ENCODE data around the gene PEX26. TPM values are rescaled to one million over a fixed set of nuclear protein-coding genes. Genes with fewer than 3 reads are reported as not detected.
A peak's percentile ranks its signal among the peaks of the same experiment; 100 is the strongest.

The PEX26 gene
- total and polyA plus RNA-seq, 2 donors (not counting 1 experiment from before 2014, with no cell fraction given), result 10.9 to 33.4 TPM

GRCh38 chr22:18059473-18059872 lies 18.3 kb upstream of the PEX26 start:
- ChIA-PET POLR2A (no interaction called here), CTCF (no interaction called here)
- H3K4me3 Mint-ChIP-seq, result no peak overlapping the region
- H3K4me1 Mint-ChIP-seq, result peaks cover 46% of the 10 kb centered on the region
- Histone ChIP-seq H3K4me1 (ENCODE audit: control insufficient read depth in 2 of 2, insufficient read depth in 2 of 2, low read length in 2 of 2) (peaks cover 30 to 46% of the 10 kb centered on the region in 2 donors), H3K4me3 (ENCODE audit: control extremely low read depth in 1 of 5, extremely low read depth in 1 of 5, insufficient read depth in 1 of 5, low read depth in 2 of 5, low read length in 4 of 5) (no peak overlapping the region), H3K9ac (ENCODE audit: low read length) (no peak overlapping the region), H3K79me2 (ENCODE audit: control insufficient read depth, insufficient read depth, low read length) (peaks cover 3% of the 10 kb centered on the region), H3K27ac (ENCODE audit: low read length in 2 of 2) (no peak overlapping the region), H4K20me1 (ENCODE audit: control insufficient read depth, insufficient read depth, low read length, poor library complexity, severe bottlenecking) (no peaks in the 10 kb centered on the region), H3K9me3 (ENCODE audit: control extremely low read depth in 1 of 3, control insufficient read depth in 2 of 3, insufficient read depth in 1 of 3, low read length in 2 of 3) (no peaks in the 10 kb centered on the region), H2AFZ (ENCODE audit: insufficient read depth, low read depth, low read length, poor library complexity, severe bottlenecking) (no peak overlapping the region), H3K36me3 (replicated peaks in 1 of 2; ENCODE audit: control extremely low read depth in 1 of 2, control insufficient read depth in 1 of 2, extremely low read depth in 1 of 2, insufficient read depth in 2 of 2, low read length in 1 of 2) (no peaks in the 10 kb centered on the region), H3K27me3 (replicated peaks in 1 of 4; ENCODE audit: control extremely low read depth in 1 of 4, control insufficient read depth in 3 of 4, insufficient read depth in 4 of 4, low read length in 3 of 4) (no peaks in the 10 kb centered on the region), H3K4me2 (replicated peaks; ENCODE audit: low read depth, low read length, poor library complexity, severe bottlenecking) (no peak overlapping the region)
- 100% methylated on average over 1 of the region's 3 CpGs for WGBS (ENCODE audit: insufficient coverage)
- no peak for ATAC-seq (ENCODE audit: low read depth)
- DNase-seq, result no peak
- no peaks in the 10 kb centered on the region for H3K27me3 Mint-ChIP-seq
- H3K9me3 Mint-ChIP-seq (ENCODE audit: insufficient read depth), result no peaks in the 10 kb centered on the region
- TF ChIP-seq CTCF (IDR thresholded peaks at IDR 0.05), result no peak
- TF ChIP-seq EZH2 (IDR thresholded peaks at IDR 0.05; ENCODE audit: borderline replicate concordance, insufficient read depth, low read depth, low read length, poor library complexity, severe bottlenecking), result no peak
- peak overlapping the region; percentile 42 for H3K27ac Mint-ChIP-seq
- intact Hi-C loops (cut with micrococcal nuclease), result no loop called here

GRCh38 chr22:18059991-18060390 lies 17.8 kb upstream of the PEX26 start:
- intact Hi-C loops (cut with micrococcal nuclease), result no loop called here

More at GRCh38 chr22:18059991-18060390, 17.8 kb upstream of the PEX26 start:
- Histone ChIP-seq H4K20me1 (ENCODE audit: control insufficient read depth, insufficient read depth, low read length, poor library complexity, severe bottlenecking) (no peaks in the 10 kb centered on the region), H3K4me3 (ENCODE audit: control extremely low read depth in 1 of 5, extremely low read depth in 1 of 5, insufficient read depth in 1 of 5, low read depth in 2 of 5, low read length in 4 of 5) (no peak overlapping the region), H3K9me3 (ENCODE audit: control extremely low read depth in 1 of 3, control insufficient read depth in 2 of 3, insufficient read depth in 1 of 3, low read length in 2 of 3) (no peaks in the 10 kb centered on the region), H3K27me3 (replicated peaks in 1 of 4; ENCODE audit: control extremely low read depth in 1 of 4, control insufficient read depth in 3 of 4, insufficient read depth in 4 of 4, low read length in 3 of 4) (no peaks in the 10 kb centered on the region), H3K9ac (ENCODE audit: low read length) (no peak overlapping the region), H2AFZ (ENCODE audit: insufficient read depth, low read depth, low read length, poor library complexity, severe bottlenecking) (no peak overlapping the region), H3K79me2 (ENCODE audit: control insufficient read depth, insufficient read depth, low read length) (peaks cover 3% of the 10 kb centered on the region), H3K36me3 (replicated peaks in 1 of 2; ENCODE audit: control extremely low read depth in 1 of 2, control insufficient read depth in 1 of 2, extremely low read depth in 1 of 2, insufficient read depth in 2 of 2, low read length in 1 of 2) (no peaks in the 10 kb centered on the region), H3K4me1 (ENCODE audit: control insufficient read depth in 2 of 2, insufficient read depth in 2 of 2, low read length in 2 of 2) (peaks cover 33 to 51% of the 10 kb centered on the region in 2 donors), H3K27ac (ENCODE audit: low read length in 2 of 2) (no peak overlapping the region), H3K4me2 (replicated peaks; ENCODE audit: low read depth, low read length, poor library complexity, severe bottlenecking) (no peak overlapping the region)
- ChIA-PET POLR2A (no interaction called here), CTCF (no interaction called here)
- Mint-ChIP-seq H3K9me3 (ENCODE audit: insufficient read depth) (no peaks in the 10 kb centered on the region), H3K4me1 (peaks cover 51% of the 10 kb centered on the region), H3K27me3 (no peaks in the 10 kb centered on the region), H3K27ac (peak overlapping the region; percentile 46), H3K4me3 (no peak overlapping the region)
- 86% methylated on average over 2 of the region's 5 CpGs for WGBS (ENCODE audit: insufficient coverage)
- TF ChIP-seq EZH2 (IDR thresholded peaks at IDR 0.05; ENCODE audit: borderline replicate concordance, insufficient read depth, low read depth, low read length, poor library complexity, severe bottlenecking), result no peak
- no peak for TF ChIP-seq CTCF (IDR thresholded peaks at IDR 0.05)
- ATAC-seq (ENCODE audit: low read depth) (no peak), DNase-seq (no peak)

All from B cell (primary cell).